Measurements from ENCODE around the gene ALG1. TPM values are rescaled to one million over a fixed set of nuclear protein-coding genes. Genes with fewer than 3 reads are reported as not detected.

The ALG1 gene
- total and polyA plus RNA-seq, 2 of the 13 experiments (the other 11 are each of a cell fraction or from before 2014, with no cell fraction given): 43.3 to 75.6 TPM

DNA sequence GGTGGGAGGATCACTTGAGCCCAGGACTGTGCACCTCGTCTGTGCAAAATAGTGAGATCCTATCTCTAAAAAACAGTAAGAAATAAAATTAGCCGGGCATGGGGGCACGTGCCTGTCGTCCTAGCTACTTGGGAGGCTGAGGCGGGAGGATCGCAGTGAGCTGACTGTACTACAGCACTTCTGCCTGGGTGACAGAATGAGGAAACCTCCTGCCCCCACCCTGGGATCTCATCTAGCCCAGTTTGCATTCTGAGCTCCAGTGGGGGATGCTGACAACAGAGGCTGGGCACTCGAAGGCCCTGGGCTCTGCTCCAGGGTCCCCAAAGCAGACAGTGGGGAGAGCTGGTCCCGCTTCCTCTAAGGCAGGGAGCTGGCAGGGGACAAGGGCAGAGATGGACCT lies 45.0 kb upstream of the ALG1 start:
- no peaks in the 10 kb centered on the region for H3K9me3 ChIP-seq (ENCODE audit: low read length)
- H3K27me3 ChIP-seq (ENCODE audit: control insufficient read depth in 1 of 2, insufficient read depth in 2 of 2, low read length in 2 of 2): peaks cover 2 to 4% of the 10 kb centered on the region in 2 experiments; a peak in 3 of 5 replicates
- intact Hi-C loops (cut with micrococcal nuclease; ENCODE audit: unreplicated experiment): no loop called here
- H4K20me1 ChIP-seq (ENCODE audit: insufficient read depth, low read length): no peaks in the 10 kb centered on the region; the same call in 1 of the 2 replicates
- no peak overlapping the region for H2AFZ ChIP-seq (ENCODE audit: low read length)
- BruUV-seq (replicated peaks): no TSS peak
- 93% methylated on average over 8 of the region's 8 CpGs for WGBS (ENCODE audit: low lambda C conversion rate)
- H3K9ac ChIP-seq (ENCODE audit: insufficient read depth, low read depth, low read length): no peak overlapping the region
- ChIA-PET POLR2A (no interaction called here), CTCF (ENCODE audit: low intra/inter-chr PET ratio, low total read pairs) (no interaction called here)
- FAIRE-seq (no peak), DNase-seq (ENCODE audit: low spot score) (no peak), ATAC-seq (no peak)
- in situ Hi-C loops (cut with HindIII; ENCODE audit: extremely low pct_ligation_motif_present, low pct_unique_long_range_greater_than_20kb): no loop called here
- H3K4me2 ChIP-seq (ENCODE audit: low read depth, low read length): no peak overlapping the region
- H3K27ac ChIP-seq (ENCODE audit: extremely low read length, insufficient read depth, low read length): no peak overlapping the region
- H3K4me1 ChIP-seq (ENCODE audit: insufficient read depth, low read length): peaks cover 1% of the 10 kb centered on the region
- peaks cover 24 to 48% of the 10 kb centered on the region in 2 experiments for H3K36me3 ChIP-seq (replicated peaks in 1 of 2; ENCODE audit: control insufficient read depth in 1 of 2, insufficient read depth in 2 of 2, low read length in 2 of 2)
- H3K4me3 ChIP-seq (replicated peaks in 1 of 3; ENCODE audit: insufficient read depth in 1 of 3, low read depth in 2 of 3, low read length in 3 of 3): no peak overlapping the region
- H3K79me2 ChIP-seq (ENCODE audit: insufficient read depth, low read length): peaks cover 1% of the 10 kb centered on the region
- TF ChIP-seq ZNF24 (IDR thresholded peaks at IDR 0.05) (no peak), ZNF33B (CRISPR knock-in tag; IDR thresholded peaks at IDR 0.05) (no peak), MTA3 (CRISPR knock-in tag; IDR thresholded peaks at IDR 0.05) (no peak), NR2F1 (CRISPR knock-in tag; IDR thresholded peaks at IDR 0.05) (no peak), ARID2 (CRISPR knock-in tag; IDR thresholded peaks at IDR 0.05; ENCODE audit: borderline replicate concordance) (no peak), KDM2A (CRISPR knock-in tag; IDR thresholded peaks at IDR 0.05; ENCODE audit: borderline replicate concordance, low read depth) (no peak), ZNF562 (CRISPR knock-in tag; IDR thresholded peaks at IDR 0.05; ENCODE audit: borderline replicate concordance) (no peak)
- TF ChIP-seq, protein P1, sequence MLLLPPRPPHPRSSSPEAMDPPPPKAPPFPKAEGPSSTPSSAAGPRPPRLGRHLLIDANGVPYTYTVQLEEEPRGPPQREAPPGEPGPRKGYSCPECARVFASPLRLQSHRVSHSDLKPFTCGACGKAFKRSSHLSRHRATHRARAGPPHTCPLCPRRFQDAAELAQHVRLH (CRISPR knock-in tag; IDR thresholded peaks at IDR 0.05; ENCODE audit: borderline replicate concordance, low read depth): no peak
- TF ChIP-seq, protein P2, sequence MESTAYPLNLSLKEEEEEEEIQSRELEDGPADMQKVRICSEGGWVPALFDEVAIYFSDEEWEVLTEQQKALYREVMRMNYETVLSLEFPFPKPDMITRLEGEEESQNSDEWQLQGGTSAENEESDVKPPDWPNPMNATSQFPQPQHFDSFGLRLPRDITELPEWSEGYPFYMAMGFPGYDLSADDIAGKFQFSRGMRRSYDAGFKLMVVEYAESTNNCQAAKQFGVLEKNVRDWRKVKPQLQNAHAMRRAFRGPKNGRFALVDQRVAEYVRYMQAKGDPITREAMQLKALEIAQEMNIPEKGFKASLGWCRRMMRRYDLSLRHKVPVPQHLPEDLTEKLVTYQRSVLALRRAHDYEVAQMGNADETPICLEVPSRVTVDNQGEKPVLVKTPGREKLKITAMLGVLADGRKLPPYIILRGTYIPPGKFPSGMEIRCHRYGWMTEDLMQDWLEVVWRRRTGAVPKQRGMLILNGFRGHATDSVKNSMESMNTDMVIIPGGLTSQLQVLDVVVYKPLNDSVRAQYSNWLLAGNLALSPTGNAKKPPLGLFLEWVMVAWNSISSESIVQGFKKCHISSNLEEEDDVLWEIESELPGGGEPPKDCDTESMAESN (CRISPR knock-in tag; conservative IDR thresholded peaks at IDR 0.05): no peak
- TF ChIP-seq, protein P3, sequence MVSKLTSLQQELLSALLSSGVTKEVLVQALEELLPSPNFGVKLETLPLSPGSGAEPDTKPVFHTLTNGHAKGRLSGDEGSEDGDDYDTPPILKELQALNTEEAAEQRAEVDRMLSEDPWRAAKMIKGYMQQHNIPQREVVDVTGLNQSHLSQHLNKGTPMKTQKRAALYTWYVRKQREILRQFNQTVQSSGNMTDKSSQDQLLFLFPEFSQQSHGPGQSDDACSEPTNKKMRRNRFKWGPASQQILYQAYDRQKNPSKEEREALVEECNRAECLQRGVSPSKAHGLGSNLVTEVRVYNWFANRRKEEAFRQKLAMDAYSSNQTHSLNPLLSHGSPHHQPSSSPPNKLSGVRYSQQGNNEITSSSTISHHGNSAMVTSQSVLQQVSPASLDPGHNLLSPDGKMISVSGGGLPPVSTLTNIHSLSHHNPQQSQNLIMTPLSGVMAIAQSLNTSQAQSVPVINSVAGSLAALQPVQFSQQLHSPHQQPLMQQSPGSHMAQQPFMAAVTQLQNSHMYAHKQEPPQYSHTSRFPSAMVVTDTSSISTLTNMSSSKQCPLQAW (CRISPR knock-in tag; IDR thresholded peaks at IDR 0.05): no peak
